ENCODE results near the gene PBRM1.

GRCh38 chr3:52715714-52716305, 30.1 kb upstream of the PBRM1 start:
- TF ChIP-seq, protein P1, sequence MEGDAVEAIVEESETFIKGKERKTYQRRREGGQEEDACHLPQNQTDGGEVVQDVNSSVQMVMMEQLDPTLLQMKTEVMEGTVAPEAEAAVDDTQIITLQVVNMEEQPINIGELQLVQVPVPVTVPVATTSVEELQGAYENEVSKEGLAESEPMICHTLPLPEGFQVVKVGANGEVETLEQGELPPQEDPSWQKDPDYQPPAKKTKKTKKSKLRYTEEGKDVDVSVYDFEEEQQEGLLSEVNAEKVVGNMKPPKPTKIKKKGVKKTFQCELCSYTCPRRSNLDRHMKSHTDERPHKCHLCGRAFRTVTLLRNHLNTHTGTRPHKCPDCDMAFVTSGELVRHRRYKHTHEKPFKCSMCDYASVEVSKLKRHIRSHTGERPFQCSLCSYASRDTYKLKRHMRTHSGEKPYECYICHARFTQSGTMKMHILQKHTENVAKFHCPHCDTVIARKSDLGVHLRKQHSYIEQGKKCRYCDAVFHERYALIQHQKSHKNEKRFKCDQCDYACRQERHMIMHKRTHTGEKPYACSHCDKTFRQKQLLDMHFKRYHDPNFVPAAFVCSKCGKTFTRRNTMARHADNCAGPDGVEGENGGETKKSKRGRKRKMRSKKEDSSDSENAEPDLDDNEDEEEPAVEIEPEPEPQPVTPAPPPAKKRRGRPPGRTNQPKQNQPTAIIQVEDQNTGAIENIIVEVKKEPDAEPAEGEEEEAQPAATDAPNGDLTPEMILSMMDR (IDR thresholded peaks at IDR 0.05; ENCODE audit: control extremely low read depth in 1 of 3, insufficient read depth in 1 of 3, low read depth in 1 of 3, low read length in 3 of 3): no peak
- TF ChIP-seq, protein P2, sequence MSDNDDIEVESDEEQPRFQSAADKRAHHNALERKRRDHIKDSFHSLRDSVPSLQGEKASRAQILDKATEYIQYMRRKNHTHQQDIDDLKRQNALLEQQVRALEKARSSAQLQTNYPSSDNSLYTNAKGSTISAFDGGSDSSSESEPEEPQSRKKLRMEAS (IDR thresholded peaks at IDR 0.05): no peak
- TF ChIP-seq KDM1A (IDR thresholded peaks at IDR 0.05; ENCODE audit: borderline replicate concordance, low read length) (no peak), POLR2A (IDR thresholded peaks at IDR 0.05; ENCODE audit: control extremely low read depth in 1 of 2, low read depth in 2 of 2, low read length in 2 of 2) (no peak), CHD1 (IDR thresholded peaks at IDR 0.05; ENCODE audit: low read depth, low read length) (no peak), TAF1 (IDR thresholded peaks at IDR 0.05; ENCODE audit: low read depth, low read length) (no peak)

Data from H1 (cell line).